ENCODE measurements around the gene SLC5A10. TPM values are rescaled to one million over a fixed set of nuclear protein-coding genes. Genes with fewer than 3 reads are reported as not detected.

SLC5A10 gene
- total and polyA plus RNA-seq, 4 donors: 0.05 to 0.23 (median 0.15) TPM

DNA sequence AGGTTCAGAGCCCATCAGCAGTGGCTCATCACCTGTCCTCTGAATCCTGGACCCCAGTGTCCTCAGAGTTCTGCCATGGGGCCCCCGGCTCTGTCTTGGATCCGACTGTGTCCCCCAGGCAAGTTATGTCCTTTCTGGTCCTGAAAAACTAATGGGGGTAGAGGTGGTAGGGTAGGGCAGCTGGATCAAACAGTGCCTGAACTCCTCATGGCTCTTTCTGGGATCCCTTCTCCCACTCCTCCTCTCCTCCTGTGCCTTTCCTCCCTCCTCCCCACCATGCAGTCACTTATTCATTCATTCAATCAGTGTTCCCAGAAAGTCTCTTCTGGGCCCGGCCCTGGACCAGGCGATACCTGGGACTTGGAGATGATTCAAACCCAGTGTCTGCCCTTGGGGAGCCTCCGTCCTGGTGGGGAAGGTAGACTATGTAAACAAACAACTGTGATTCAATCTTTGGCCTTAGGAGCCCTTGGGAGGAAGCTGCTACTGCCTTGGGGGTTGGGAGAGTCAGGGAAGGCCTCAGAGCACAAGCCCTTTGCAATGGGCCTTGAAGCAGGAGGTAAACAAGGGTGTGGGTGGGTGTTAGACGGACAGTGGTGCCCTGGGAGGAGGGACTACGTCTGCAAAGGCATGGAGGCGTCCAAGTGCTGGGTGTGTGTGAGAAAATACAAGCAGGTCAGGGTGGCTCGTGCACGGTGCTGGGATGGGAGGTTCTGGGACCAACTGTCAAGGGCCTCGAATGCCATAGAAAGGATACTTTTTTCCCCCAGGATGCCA is 59.0 kb downstream of the SLC5A10 start:
- Histone ChIP-seq H3K9ac (ENCODE audit: low read depth in 1 of 2, low read length in 2 of 2) (no peak overlapping the region), H3K27me3 (ENCODE audit: control insufficient read depth in 4 of 4, insufficient read depth in 4 of 4, low read length in 3 of 4) (no peaks in the 10 kb centered on the region), H3K36me3 (ENCODE audit: control insufficient read depth in 4 of 4, insufficient read depth in 3 of 4, low read depth in 1 of 4, low read length in 3 of 4) (no peaks in the 10 kb centered on the region), H3K27ac (ENCODE audit: low read depth in 1 of 2, low read length in 2 of 2) (no peak overlapping the region), H3K4me1 (ENCODE audit: control insufficient read depth in 4 of 4, insufficient read depth in 4 of 4, low read length in 3 of 4) (peaks cover under 1 to 7% (median 6%) of the 10 kb centered on the region in 4 donors), H3K4me3 (ENCODE audit: low read depth in 1 of 3, low read length in 3 of 3) (no peak overlapping the region), H3K9me3 (ENCODE audit: control insufficient read depth in 4 of 4, low read length in 3 of 4) (no peaks in the 10 kb centered on the region)
- DNase-seq (ENCODE audit: low spot score): no peak
- TF ChIP-seq FOXA2 (IDR thresholded peaks at IDR 0.05): no peak
- no peak for TF ChIP-seq RAD21 (IDR thresholded peaks at IDR 0.05)
- TF ChIP-seq, protein P1, sequence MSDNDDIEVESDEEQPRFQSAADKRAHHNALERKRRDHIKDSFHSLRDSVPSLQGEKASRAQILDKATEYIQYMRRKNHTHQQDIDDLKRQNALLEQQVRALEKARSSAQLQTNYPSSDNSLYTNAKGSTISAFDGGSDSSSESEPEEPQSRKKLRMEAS (IDR thresholded peaks at IDR 0.05): no peak
- TF ChIP-seq HNF4G (IDR thresholded peaks at IDR 0.05): no peak
- TF ChIP-seq EGR1 (IDR thresholded peaks at IDR 0.05; ENCODE audit: low read depth in 2 of 2): no peak
- TF ChIP-seq, protein P2, sequence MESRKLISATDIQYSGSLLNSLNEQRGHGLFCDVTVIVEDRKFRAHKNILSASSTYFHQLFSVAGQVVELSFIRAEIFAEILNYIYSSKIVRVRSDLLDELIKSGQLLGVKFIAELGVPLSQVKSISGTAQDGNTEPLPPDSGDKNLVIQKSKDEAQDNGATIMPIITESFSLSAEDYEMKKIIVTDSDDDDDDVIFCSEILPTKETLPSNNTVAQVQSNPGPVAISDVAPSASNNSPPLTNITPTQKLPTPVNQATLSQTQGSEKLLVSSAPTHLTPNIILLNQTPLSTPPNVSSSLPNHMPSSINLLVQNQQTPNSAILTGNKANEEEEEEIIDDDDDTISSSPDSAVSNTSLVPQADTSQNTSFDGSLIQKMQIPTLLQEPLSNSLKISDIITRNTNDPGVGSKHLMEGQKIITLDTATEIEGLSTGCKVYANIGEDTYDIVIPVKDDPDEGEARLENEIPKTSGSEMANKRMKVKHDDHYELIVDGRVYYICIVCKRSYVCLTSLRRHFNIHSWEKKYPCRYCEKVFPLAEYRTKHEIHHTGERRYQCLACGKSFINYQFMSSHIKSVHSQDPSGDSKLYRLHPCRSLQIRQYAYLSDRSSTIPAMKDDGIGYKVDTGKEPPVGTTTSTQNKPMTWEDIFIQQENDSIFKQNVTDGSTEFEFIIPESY (IDR thresholded peaks at IDR 0.05): no peak
- no peak for TF ChIP-seq YY1 (IDR thresholded peaks at IDR 0.05)
- TF ChIP-seq, protein P3, sequence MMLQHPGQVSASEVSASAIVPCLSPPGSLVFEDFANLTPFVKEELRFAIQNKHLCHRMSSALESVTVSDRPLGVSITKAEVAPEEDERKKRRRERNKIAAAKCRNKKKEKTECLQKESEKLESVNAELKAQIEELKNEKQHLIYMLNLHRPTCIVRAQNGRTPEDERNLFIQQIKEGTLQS (IDR thresholded peaks at IDR 0.05): no peak
- TF ChIP-seq JUND (IDR thresholded peaks at IDR 0.05): no peak
- no peak for TF ChIP-seq SP1 (IDR thresholded peaks at IDR 0.05)
- no peak for TF ChIP-seq RXRA (IDR thresholded peaks at IDR 0.05)
- no peak for TF ChIP-seq TAF1 (conservative IDR thresholded peaks at IDR 0.05)
- TF ChIP-seq GABPA (IDR thresholded peaks at IDR 0.05 in 1 of 2, conservative IDR thresholded peaks at IDR 0.05 in 1 of 2): no peak
- TF ChIP-seq HNF4A (conservative IDR thresholded peaks at IDR 0.05): no peak
- WGBS: 65% methylated on average over 11 of the region's 11 CpGs

DNA sequence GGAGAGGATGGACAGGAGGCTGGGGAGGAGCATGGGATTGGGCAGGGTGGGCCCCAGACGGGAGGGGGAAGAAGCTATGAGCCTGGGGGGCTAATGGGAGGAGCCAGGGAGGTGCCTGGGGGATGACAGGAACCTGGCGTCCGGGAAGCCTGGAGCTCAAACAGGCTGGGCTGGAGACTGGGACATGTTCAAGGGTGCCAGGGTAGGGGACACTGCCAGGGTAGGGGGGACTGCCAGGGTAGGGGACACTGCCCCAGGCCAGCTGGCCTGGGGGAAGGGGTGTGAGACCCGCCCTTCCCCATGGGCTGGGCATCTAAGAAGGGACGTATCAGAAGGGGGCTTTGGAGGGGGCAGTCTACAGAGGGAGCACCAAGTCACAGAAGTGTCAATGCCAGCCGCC is 59.6 kb downstream of the SLC5A10 start:
- no peak overlapping the region for H3K9ac ChIP-seq (ENCODE audit: low read depth in 1 of 2, low read length in 2 of 2)
- no peaks in the 10 kb centered on the region for H3K9me3 ChIP-seq (ENCODE audit: control insufficient read depth in 4 of 4, low read length in 3 of 4)
- no peak overlapping the region for H3K27ac ChIP-seq (ENCODE audit: low read depth in 1 of 2, low read length in 2 of 2)
- TF ChIP-seq RXRA (IDR thresholded peaks at IDR 0.05): no peak
- TF ChIP-seq HNF4G (IDR thresholded peaks at IDR 0.05): no peak
- TF ChIP-seq TAF1 (conservative IDR thresholded peaks at IDR 0.05): no peak
- TF ChIP-seq, protein P4, sequence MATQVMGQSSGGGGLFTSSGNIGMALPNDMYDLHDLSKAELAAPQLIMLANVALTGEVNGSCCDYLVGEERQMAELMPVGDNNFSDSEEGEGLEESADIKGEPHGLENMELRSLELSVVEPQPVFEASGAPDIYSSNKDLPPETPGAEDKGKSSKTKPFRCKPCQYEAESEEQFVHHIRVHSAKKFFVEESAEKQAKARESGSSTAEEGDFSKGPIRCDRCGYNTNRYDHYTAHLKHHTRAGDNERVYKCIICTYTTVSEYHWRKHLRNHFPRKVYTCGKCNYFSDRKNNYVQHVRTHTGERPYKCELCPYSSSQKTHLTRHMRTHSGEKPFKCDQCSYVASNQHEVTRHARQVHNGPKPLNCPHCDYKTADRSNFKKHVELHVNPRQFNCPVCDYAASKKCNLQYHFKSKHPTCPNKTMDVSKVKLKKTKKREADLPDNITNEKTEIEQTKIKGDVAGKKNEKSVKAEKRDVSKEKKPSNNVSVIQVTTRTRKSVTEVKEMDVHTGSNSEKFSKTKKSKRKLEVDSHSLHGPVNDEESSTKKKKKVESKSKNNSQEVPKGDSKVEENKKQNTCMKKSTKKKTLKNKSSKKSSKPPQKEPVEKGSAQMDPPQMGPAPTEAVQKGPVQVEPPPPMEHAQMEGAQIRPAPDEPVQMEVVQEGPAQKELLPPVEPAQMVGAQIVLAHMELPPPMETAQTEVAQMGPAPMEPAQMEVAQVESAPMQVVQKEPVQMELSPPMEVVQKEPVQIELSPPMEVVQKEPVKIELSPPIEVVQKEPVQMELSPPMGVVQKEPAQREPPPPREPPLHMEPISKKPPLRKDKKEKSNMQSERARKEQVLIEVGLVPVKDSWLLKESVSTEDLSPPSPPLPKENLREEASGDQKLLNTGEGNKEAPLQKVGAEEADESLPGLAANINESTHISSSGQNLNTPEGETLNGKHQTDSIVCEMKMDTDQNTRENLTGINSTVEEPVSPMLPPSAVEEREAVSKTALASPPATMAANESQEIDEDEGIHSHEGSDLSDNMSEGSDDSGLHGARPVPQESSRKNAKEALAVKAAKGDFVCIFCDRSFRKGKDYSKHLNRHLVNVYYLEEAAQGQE (IDR thresholded peaks at IDR 0.05): no peak
- TF ChIP-seq GABPA (IDR thresholded peaks at IDR 0.05 in 1 of 2, conservative IDR thresholded peaks at IDR 0.05 in 1 of 2): no peak
- no peak for TF ChIP-seq EGR1 (IDR thresholded peaks at IDR 0.05; ENCODE audit: low read depth in 2 of 2)
- TF ChIP-seq, protein P1 (IDR thresholded peaks at IDR 0.05): no peak
- TF ChIP-seq, protein P2 (IDR thresholded peaks at IDR 0.05): no peak
- WGBS: 90% methylated on average over 6 of the region's 6 CpGs
- peaks cover 0 to 2% (median under 1%) of the 10 kb centered on the region in 4 donors for H3K4me1 ChIP-seq (ENCODE audit: control insufficient read depth in 4 of 4, insufficient read depth in 4 of 4, low read length in 3 of 4)
- no peak overlapping the region for H3K4me3 ChIP-seq (ENCODE audit: low read depth in 1 of 3, low read length in 3 of 3)
- DNase-seq (ENCODE audit: low spot score): no peak
- H3K27me3 ChIP-seq (ENCODE audit: control insufficient read depth in 4 of 4, insufficient read depth in 4 of 4, low read length in 3 of 4): no peaks in the 10 kb centered on the region
- no peaks in the 10 kb centered on the region for H3K36me3 ChIP-seq (ENCODE audit: control insufficient read depth in 4 of 4, insufficient read depth in 3 of 4, low read depth in 1 of 4, low read length in 3 of 4)

All from liver (tissue), 9 donors.